ENCODE results near the gene MACROD1.

Gene MACROD1

DNA sequence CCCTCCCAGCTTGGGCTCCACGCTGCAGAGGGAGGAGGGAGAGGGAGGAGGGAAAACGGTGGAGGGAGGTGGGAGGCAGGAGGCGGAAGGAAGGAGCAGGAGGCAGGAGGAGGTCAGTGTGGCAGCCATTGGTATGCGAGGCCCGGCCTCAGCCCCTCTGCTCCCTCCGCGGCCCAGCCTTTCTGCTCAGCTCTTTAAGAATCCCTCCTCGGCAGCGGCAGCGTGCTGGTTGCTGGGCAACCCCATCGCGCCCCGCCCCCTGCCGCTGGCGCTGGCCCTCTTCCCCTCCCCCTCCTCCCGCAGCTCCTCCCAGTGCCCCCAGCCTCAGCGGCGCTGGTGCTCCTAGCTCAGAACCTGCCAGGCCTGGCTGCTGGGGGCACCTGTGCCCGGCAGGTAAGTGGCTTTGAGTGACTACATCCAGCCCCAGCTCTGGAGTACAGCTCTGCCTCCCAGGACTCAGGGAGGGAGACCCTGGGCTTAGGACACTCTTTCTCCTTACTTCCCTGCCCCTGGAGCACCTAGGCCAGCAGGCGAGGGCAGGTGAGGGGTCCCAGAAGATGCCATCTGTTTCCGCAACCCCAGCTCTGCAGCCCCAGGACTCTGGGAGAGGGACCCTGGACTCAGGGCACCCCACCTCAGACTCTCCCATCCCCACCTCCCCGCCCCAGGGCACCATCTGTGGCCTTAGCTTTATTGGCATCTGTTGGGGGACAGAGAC is 137.4 kb downstream of the MACROD1 start:
- H3K36me3 ChIP-seq (ENCODE audit: insufficient read depth, low read length) = no peaks in the 10 kb centered on the region
- H3K9me3 ChIP-seq (ENCODE audit: control insufficient read depth, insufficient read depth, low read length) = no peaks in the 10 kb centered on the region
- peaks cover 44% of the 10 kb centered on the region for H3K4me1 ChIP-seq (ENCODE audit: insufficient read depth, low read length)
- H3K9ac ChIP-seq (ENCODE audit: low read depth, low read length) = no peak overlapping the region; the same call in 1 of the 2 replicates

DNA sequence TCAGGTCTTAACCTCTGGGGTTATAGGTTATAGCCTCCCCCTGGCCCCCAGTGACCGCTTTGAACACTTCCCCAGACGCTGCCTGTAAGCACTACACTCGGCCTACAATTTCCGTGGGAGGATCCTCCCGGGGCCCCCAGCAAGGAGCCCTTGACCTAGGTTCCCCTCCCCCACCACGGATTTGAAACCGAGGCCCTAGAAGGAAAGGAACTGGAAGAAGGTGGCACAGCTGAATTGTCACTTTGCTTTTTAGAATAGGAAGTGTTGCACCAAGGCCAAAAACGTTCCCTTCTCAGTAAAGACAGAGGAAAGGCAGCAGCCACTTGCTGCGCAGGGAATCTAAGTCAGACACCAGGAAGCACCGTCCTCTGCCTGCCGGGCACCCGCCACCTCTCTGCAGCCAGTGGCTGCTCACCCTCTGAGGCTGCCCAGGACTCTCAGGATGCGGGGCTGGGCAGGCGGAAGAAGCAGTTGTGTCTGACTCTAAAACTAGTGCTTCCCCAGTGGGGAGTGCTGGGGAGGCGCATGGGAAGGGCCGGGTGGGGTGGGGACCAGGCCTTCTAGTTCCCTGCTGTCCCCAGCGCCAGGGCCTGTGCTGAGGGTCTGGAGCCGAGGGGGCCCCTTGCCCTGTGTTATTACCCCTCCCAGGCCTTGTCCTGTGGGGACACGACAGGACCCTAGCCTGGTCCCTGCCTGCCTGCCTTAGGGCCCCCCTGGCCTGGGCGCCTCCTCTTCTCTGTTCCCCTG is 138.1 kb downstream of the MACROD1 start:
- no peaks in the 10 kb centered on the region for H3K9me3 ChIP-seq (ENCODE audit: control insufficient read depth, insufficient read depth, low read length)

DNA sequence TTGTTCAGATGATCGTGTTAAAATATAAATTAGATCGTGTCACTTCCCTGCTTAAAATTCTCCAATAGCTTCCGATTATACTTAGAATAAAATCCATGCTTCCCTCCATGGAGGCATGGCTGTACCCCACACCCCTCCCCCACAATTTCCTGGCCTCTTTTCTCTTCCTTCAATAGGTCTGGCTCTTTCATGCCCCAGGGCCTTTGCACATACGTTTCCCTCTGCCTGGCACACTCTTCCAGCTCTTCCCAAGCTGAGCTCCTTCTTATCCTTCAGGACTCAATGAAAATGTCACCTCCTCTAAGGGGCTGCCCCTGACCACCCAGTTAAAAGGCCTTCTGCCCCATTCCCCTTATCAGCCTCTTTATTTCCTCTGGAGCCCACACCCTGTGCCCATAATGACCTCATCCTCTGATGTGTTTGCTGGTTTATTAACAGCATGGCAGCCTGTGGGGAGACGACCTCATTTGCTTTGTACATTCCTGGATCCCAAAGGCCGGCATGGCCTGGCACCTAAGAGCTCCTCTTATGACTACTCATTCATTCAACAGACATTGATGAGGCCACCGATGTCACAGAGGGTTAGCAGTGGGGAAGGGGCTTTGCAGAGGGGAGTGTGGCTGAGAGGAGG is 139.2 kb downstream of the MACROD1 start:
- Histone ChIP-seq H3K36me3 (ENCODE audit: insufficient read depth, low read length) (no peaks in the 10 kb centered on the region), H3K4me1 (ENCODE audit: insufficient read depth, low read length) (peaks cover 54% of the 10 kb centered on the region), H3K9me3 (ENCODE audit: control insufficient read depth, insufficient read depth, low read length) (no peaks in the 10 kb centered on the region), H3K9ac (ENCODE audit: low read depth, low read length) (no peak overlapping the region)

More for the DNA sequence above, 138.1 kb downstream of the MACROD1 start:
- H3K9ac ChIP-seq (ENCODE audit: low read depth, low read length) = no peak overlapping the region
- H3K4me1 ChIP-seq (ENCODE audit: insufficient read depth, low read length) = peaks cover 46% of the 10 kb centered on the region
- no peaks in the 10 kb centered on the region for H3K36me3 ChIP-seq (ENCODE audit: insufficient read depth, low read length)

DNA sequence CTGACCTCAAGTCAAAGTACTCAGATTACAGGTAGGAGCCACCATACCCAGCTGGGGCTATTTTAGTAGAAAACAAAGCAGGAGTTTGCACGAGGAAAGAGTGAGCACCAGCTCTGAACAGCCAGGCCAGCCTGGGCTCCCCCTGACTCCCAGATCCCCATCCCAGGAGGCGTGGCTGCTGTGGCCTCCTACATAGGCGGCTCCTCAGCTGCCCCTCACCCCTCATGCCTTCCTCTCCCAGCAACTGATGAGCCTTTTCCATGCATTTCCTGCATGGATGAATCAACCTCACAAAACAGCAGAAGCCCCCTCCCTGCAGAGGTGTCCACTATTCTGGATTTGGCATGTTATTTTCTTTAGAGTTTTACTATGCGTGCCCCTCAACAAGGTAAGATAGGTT is 140.7 kb downstream of the MACROD1 start:
- Histone ChIP-seq H3K36me3 (ENCODE audit: insufficient read depth, low read length) (no peaks in the 10 kb centered on the region), H3K4me1 (ENCODE audit: insufficient read depth, low read length) (peaks cover 63% of the 10 kb centered on the region), H3K9me3 (ENCODE audit: control insufficient read depth, insufficient read depth, low read length) (no peaks in the 10 kb centered on the region), H3K9ac (ENCODE audit: low read depth, low read length) (no peak overlapping the region)

GRCh38 chr11:64023712-64024710 is 141.9 kb downstream of the MACROD1 start:
- Histone ChIP-seq H3K36me3 (ENCODE audit: insufficient read depth, low read length) (no peaks in the 10 kb centered on the region), H3K9me3 (ENCODE audit: control insufficient read depth, insufficient read depth, low read length) (no peaks in the 10 kb centered on the region), H3K4me1 (ENCODE audit: insufficient read depth, low read length) (peaks cover 58% of the 10 kb centered on the region), H3K9ac (ENCODE audit: low read depth, low read length) (no peak overlapping the region; the same call in 1 of the 2 replicates)

DNA sequence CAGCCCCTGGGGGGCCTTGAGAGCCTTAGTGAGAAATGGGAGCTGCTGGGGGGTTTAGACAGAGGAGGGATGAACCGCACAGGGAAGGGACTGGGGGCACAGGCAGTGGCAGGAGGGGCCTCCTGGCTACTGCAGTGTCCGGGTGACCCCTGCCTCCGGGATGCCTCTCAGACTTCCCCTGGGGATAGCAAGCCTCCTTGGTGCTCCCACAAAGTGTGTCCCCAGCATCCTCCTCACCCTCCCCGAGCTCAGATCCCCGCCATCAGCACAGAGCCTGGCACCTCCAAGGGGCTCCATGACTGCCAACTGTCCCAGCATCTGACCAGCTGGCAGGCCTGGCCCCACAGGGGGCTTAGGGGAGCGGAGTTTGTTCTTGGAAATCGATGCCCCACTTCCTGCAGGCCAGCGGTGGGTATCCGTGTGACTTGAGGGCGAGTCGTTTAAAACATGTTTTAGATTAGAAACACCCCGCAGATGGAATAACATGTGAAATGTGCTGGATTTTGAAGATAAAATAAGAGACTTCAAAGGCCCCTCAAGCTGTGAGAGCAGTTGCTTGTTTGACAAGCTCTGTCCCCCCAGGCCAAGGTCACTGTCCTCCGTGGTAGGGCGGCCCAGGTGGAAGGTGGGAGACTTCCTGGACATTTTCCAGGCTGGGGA is 143.7 kb downstream of the MACROD1 start:
- Histone ChIP-seq H3K9ac (ENCODE audit: low read depth, low read length) (no peak overlapping the region), H3K9me3 (ENCODE audit: control insufficient read depth, insufficient read depth, low read length) (no peaks in the 10 kb centered on the region), H3K4me1 (ENCODE audit: insufficient read depth, low read length) (peaks cover 43% of the 10 kb centered on the region), H3K36me3 (ENCODE audit: insufficient read depth, low read length) (no peaks in the 10 kb centered on the region)

DNA sequence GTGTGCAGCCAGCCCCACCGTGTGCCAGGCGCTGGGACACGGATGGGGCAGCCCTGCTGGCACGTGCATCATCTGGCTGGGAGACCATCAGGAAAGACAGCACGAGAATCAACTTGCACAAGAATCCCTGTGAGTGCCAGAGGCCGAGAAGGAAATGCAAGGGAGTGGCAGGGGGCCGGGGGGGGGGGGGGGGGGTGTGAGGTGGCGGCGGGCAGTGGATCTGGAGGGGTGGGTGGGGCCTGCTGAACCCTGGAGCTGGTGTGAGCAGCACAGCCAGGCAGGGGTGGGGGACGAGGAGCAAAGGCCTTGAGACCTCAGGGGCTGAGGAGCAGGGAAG is 144.2 kb downstream of the MACROD1 start:
- H3K4me1 ChIP-seq (ENCODE audit: insufficient read depth, low read length) = peaks cover 37% of the 10 kb centered on the region; the same call in 1 of the 2 replicates
- H3K9ac ChIP-seq (ENCODE audit: low read depth, low read length) = no peak overlapping the region
- no peaks in the 10 kb centered on the region for H3K36me3 ChIP-seq (ENCODE audit: insufficient read depth, low read length)
- H3K9me3 ChIP-seq (ENCODE audit: control insufficient read depth, insufficient read depth, low read length) = no peaks in the 10 kb centered on the region

DNA sequence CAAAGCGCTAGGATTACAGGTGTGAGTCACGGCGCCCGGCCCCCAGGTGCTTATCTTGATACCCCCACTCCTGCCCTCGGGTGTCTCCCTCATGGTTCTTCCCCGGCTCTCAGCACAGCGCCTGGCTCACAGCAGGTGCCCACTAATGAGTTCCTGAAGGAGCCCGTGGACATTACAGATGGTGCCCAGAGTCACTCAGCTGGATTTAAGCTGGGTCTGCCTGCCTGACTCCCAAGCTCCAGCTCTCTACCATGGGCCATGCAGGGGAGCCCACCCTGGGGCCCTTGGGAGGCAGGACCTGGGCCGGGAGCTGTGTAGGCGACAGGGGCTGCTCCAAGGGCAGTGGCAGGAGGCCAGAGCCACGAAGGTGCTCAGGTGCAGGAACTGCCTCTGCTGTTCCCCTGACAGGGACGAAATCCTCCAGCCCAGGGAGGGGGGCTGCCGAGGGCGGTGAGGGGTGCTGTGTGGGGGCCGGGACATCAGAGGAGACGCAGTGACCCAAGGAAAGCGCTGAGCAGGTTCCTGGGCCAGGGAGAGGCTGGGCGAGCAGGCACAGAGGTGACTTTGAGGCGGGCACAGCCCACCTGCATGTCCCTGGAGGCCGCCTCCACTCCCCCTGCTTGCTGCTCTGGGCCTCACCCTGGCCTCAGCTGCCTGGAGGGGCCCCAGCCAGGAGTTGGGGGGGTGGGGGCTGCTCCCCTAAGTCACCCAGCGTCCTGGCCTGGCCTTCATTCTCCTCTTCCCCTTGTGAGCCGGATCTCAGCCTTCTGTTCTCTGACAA is 144.7 kb downstream of the MACROD1 start:
- Histone ChIP-seq H3K36me3 (ENCODE audit: insufficient read depth, low read length) (no peaks in the 10 kb centered on the region), H3K9ac (ENCODE audit: low read depth, low read length) (no peak overlapping the region), H3K4me1 (ENCODE audit: insufficient read depth, low read length) (peaks cover 34% of the 10 kb centered on the region; the same call in 1 of the 2 replicates), H3K9me3 (ENCODE audit: control insufficient read depth, insufficient read depth, low read length) (no peaks in the 10 kb centered on the region)

DNA sequence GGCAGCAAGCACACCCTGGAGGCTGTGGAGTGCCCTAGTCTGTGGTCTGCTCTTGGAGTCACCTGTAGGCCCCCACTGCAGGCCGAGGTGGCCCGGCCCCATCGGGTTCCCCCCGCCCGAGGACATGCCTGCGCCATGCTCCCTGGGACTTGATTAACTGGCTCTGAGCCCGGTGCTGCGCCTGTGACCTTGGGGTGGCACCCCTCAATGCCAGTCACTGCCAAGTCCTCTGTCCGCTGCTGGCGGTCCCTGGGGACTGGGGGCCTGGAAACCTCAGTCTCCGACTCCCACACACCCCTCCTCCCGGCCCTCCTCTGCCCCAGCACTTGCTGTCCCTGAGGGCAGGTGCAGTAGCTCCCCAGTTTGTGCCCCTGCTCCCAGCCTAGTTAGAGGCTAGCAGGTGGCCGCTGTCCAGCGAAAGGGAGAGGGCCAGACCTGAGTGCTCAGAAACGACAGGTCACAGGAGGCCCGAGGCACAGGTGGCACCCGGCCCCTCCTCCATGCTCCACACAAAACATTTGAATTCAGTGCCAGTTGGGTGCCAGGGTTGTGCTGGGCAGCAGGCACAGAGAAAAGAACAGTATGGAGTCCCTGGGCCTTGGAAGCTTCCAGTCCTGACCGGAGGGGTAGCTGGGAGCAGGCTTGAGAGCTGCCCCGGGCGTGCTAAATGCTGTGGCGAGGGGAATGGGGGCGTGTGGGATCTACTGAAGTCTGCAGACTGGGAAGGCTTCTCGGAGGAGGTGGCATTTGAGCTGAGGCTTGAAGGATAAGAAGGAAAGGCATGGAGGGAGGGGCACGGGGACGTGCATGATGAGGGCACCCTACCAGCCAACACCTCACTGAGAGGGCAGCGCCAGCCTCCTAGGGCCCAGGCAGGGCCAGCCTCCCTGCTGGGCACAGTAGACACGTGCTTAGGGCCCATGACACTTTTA is 146.5 kb downstream of the MACROD1 start:
- Histone ChIP-seq H3K9ac (ENCODE audit: low read depth, low read length) (no peak overlapping the region), H3K36me3 (ENCODE audit: insufficient read depth, low read length) (no peaks in the 10 kb centered on the region), H3K9me3 (ENCODE audit: control insufficient read depth, insufficient read depth, low read length) (no peaks in the 10 kb centered on the region), H3K4me1 (ENCODE audit: insufficient read depth, low read length) (peaks cover 26% of the 10 kb centered on the region; the same call in 1 of the 2 replicates)

DNA sequence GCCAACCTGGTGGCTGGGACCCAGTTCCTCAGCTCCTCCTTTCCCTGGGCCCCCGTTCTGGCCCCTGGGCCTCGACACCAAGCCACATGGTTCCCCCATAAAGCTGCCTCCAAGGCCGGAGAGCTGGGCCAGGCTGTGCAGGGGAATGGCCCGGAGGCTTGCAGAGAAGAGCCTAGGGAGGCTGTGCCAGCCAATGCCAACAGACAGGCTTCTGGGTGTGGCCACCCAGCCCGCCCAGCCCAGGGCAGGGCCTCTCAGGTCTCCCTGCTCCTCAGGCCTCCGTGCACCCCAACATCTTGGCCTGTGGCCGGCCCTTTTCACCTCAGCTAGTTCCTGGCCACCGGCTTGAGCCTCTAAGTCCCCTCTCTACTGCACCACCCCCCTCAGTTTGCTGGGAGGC is 147.6 kb downstream of the MACROD1 start:
- Histone ChIP-seq H3K4me1 (ENCODE audit: insufficient read depth, low read length) (peaks cover 16% of the 10 kb centered on the region; the same call in 1 of the 2 replicates), H3K9ac (ENCODE audit: low read depth, low read length) (no peak overlapping the region), H3K9me3 (ENCODE audit: control insufficient read depth, insufficient read depth, low read length) (no peaks in the 10 kb centered on the region), H3K36me3 (ENCODE audit: insufficient read depth, low read length) (no peaks in the 10 kb centered on the region)

DNA sequence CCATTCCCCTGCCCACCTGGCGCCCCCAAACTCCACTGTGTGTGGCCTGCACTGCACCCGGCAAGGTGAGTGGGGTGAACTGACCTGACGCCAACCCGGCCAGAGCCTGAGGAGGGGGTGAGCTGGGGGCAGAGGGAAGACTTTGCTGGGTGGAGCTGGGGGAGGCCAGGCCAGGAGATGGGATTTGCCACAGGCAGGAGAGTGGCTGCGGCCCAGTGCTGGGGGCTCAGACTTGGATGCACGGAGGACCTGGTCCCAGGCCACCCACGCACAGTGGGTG is 148.0 kb downstream of the MACROD1 start:
- peaks cover 16% of the 10 kb centered on the region; the same call in 1 of the 2 replicates for H3K4me1 ChIP-seq (ENCODE audit: insufficient read depth, low read length)
- no peaks in the 10 kb centered on the region for H3K36me3 ChIP-seq (ENCODE audit: insufficient read depth, low read length)
- H3K9ac ChIP-seq (ENCODE audit: low read depth, low read length) = no peak overlapping the region
- no peaks in the 10 kb centered on the region for H3K9me3 ChIP-seq (ENCODE audit: control insufficient read depth, insufficient read depth, low read length)

All from ES-I3 (cell line).